HepG2 (cell line): ENCODE measurements around the gene HMBS. TPM values are rescaled to one million over a fixed set of nuclear protein-coding genes. Genes with fewer than 3 reads are reported as not detected.

Source experiments
- ATAC-seq: fragments of 200-7000 bp; cut with Tn5 transposase; 3 replicates; pipeline ENCODE4 v1.9.1; 2020; ENCODE audit warnings: mild to moderate bottlenecking, moderate library complexity
- BruUV-seq: library from RNA; stranded (reverse); fragments of 400-500 nt; replicated peaks from 2 replicates; lab custom pipeline; 2021; lab: Mats Ljungman, UMichigan
- CTCF ChIA-PET: fragments of 300-600 bp; formaldehyde crosslinking; extraction: SDS; loops from one replicate; lab custom pipeline; 2021; ENCODE audit warnings: low total read pairs, inconsistent platforms, low intra/inter-chr PET ratio; lab: Yijun Ruan, JAX
- POLR2A ChIA-PET: fragments of 350-600 bp; sonication (Branson Sonifier 250); formaldehyde crosslinking; loops from one replicate; lab custom pipeline; 2020; ENCODE audit warnings: antibody characterized with exemption, inconsistent platforms; lab: Yijun Ruan, JAX
- DNase-seq: peaks from one replicate; pipeline ENCODE4 v3.0.0-alpha.2; 2015; ENCODE audit warnings: low spot score
- FAIRE-seq: peaks from 3 replicates; lab custom pipeline; 2011; peaks lifted over from hg19 to GRCh38; lab: Jason Lieb, UNC
- H2AFZ ChIP-seq: one replicate; pipeline ENCODE4 v1.6.1; 2011; ENCODE audit warnings: low read length, inconsistent platforms
- H3K27ac ChIP-seq: fragments of 300-600 bp; 3 replicates; pipeline ENCODE4 v1.8.0; 2011; ENCODE audit warnings: mixed run types, mild to moderate bottlenecking, mixed read lengths, low read length, inconsistent platforms; ENCODE audit not compliant: insufficient read depth; ENCODE audit errors: extremely low read length
- H3K27me3 ChIP-seq, 2 experiments: fragments of 200-600 bp in 1 of 2; 2 replicates in 1 of 2; 3 replicates in 1 of 2; pipeline versions ENCODE4 v1.6.0 to v1.8.0; 2011; ENCODE audit warnings: low read length in 2 of 2, mild to moderate bottlenecking in 2 of 2, moderate library complexity in 2 of 2, inconsistent platforms in 1 of 2; ENCODE audit not compliant: insufficient read depth in 2 of 2, control insufficient read depth in 1 of 2
- H3K36me3 ChIP-seq, 2 experiments: fragments of 200-600 bp in 1 of 2; replicated peaks in 1 of 2; 2 replicates in 1 of 2; 3 replicates in 1 of 2; pipeline versions ENCODE4 v1.5.1 to v1.8.0; 2011; ENCODE audit warnings: low read length in 2 of 2, inconsistent platforms in 1 of 2; ENCODE audit not compliant: insufficient read depth in 2 of 2, control insufficient read depth in 1 of 2
- H3K4me1 ChIP-seq: 2 replicates; pipeline ENCODE4 v1.5.1; 2012; ENCODE audit warnings: low read length, inconsistent platforms; ENCODE audit not compliant: insufficient read depth
- H3K4me2 ChIP-seq: 2 replicates; pipeline ENCODE4 v1.6.0; 2011; ENCODE audit warnings: low read depth, low read length, inconsistent platforms
- H3K4me3 ChIP-seq, 3 experiments: fragments of 200-600 bp in 1 of 3; sonication (generic), shearing (Covaris generic) in 1 of 3; replicated peaks in 1 of 3; 2 replicates each; pipeline ENCODE4 v1.5.1; 2011 to 2016; ENCODE audit warnings: low read length in 3 of 3, inconsistent platforms in 2 of 3, low read depth in 2 of 3, mild to moderate bottlenecking in 2 of 3, control low read depth in 1 of 3, mixed read lengths in 1 of 3; ENCODE audit not compliant: insufficient read depth in 1 of 3
- H3K79me2 ChIP-seq: one replicate; pipeline ENCODE4 v1.6.1; 2011; ENCODE audit warnings: low read length, inconsistent platforms; ENCODE audit not compliant: insufficient read depth
- H3K9ac ChIP-seq: 2 replicates; pipeline ENCODE4 v1.6.0; 2011; ENCODE audit warnings: mild to moderate bottlenecking, low read depth, low read length, inconsistent platforms; ENCODE audit not compliant: insufficient read depth
- H3K9me3 ChIP-seq: 2 replicates; pipeline ENCODE4 v1.5.1; 2012; ENCODE audit warnings: mild to moderate bottlenecking, low read length
- H4K20me1 ChIP-seq: 2 replicates; pipeline ENCODE4 v1.6.0; 2011; ENCODE audit warnings: inconsistent platforms, mild to moderate bottlenecking, low read length, moderate library complexity; ENCODE audit not compliant: insufficient read depth
- ADNP ChIP-seq: sonication (generic); formaldehyde crosslinking; IDR thresholded peaks from 2 replicates; pipeline ENCODE4 v1.4.0; 2020; ENCODE audit warnings: missing genetic modification reagents
- GPN1 ChIP-seq: sonication (generic); formaldehyde crosslinking; IDR thresholded peaks from 2 replicates; pipeline ENCODE4 v1.5.1; 2020; ENCODE audit warnings: missing genetic modification reagents, borderline replicate concordance
- HOXA7 ChIP-seq: sonication (generic); formaldehyde crosslinking; IDR thresholded peaks from 2 replicates; pipeline ENCODE4 v1.8.1; 2022; ENCODE audit warnings: mild to moderate bottlenecking, missing genetic modification reagents, moderate library complexity
- ISL2 ChIP-seq: sonication (generic); formaldehyde crosslinking; IDR thresholded peaks from 2 replicates; pipeline ENCODE4 v1.5.0; 2020; ENCODE audit warnings: missing genetic modification reagents
- MZF1 ChIP-seq: sonication (generic); formaldehyde crosslinking; IDR thresholded peaks from 2 replicates; pipeline ENCODE4 v1.8.1; 2023; ENCODE audit warnings: mild to moderate bottlenecking, missing genetic modification reagents, borderline replicate concordance
- NFE2L1 ChIP-seq: sonication (generic); formaldehyde crosslinking; IDR thresholded peaks from 2 replicates; pipeline ENCODE4 v1.4.0; 2020; ENCODE audit warnings: missing genetic modification reagents, mild to moderate bottlenecking, borderline replicate concordance
- RBFOX2 ChIP-seq: fragments of 200-400 bp; formaldehyde crosslinking; IDR thresholded peaks from 2 replicates; pipeline ENCODE4 v1.6.1; 2017; ENCODE audit warnings: low read depth, mild to moderate bottlenecking, low read length
- ZNF225 ChIP-seq: sonication (generic); formaldehyde crosslinking; IDR thresholded peaks from 2 replicates; pipeline ENCODE4 v1.4.0; 2020; ENCODE audit warnings: mild to moderate bottlenecking, missing genetic modification reagents
- ZNF431 ChIP-seq: sonication (generic); formaldehyde crosslinking; IDR thresholded peaks from 2 replicates; pipeline ENCODE4 v1.9.0; 2022; ENCODE audit warnings: missing genetic modification reagents, low read depth, mild to moderate bottlenecking, borderline replicate concordance
- ZSCAN31 ChIP-seq: sonication (generic); formaldehyde crosslinking; IDR thresholded peaks from 2 replicates; pipeline ENCODE4 v1.5.0; 2020; ENCODE audit warnings: low read depth, mild to moderate bottlenecking, missing genetic modification reagents
- WGBS: methylation state at CpG from one replicate; pipeline ENCODE4 v1.1.6; 2017; ENCODE audit warnings: low lambda C conversion rate; 5-methylcytosine and 5-hydroxymethylcytosine counted together
- in situ Hi-C: cut with HindIII; loops from 2 replicates; pipeline ENCODE4 v1.10.0; 2017; ENCODE audit warnings: low pct_unique_long_range_greater_than_20kb; ENCODE audit not compliant: extremely low pct_ligation_motif_present
- intact Hi-C: fragments of 100-400 bp; cut with micrococcal nuclease; formaldehyde crosslinking; loops from one replicate; pipeline ENCODE4 v1.10.0; 2022; ENCODE audit not compliant: unreplicated experiment
- polyA plus RNA-seq, 8 experiments: library from polyadenylated mRNA; depleted of rRNA in 3 of 8; stranded (reverse) in 7 of 8; unstranded in 1 of 8; fragments of >200 nt; fragmentation: Illumina TruSeq in 4 of 8; extraction: Trizol in 4 of 8; gene quantifications; 2 replicates each; pipeline versions ENCODE4 v1.2.1 to v1.2.3, GENCODE V29; 2011 to 2016; ENCODE audit warnings: low read depth in 4 of 8, missing spikeins in 1 of 8, mixed read lengths in 1 of 8; ENCODE audit not compliant: insufficient read depth in 1 of 8
- total RNA-seq, 5 experiments: library from RNA; depleted of rRNA; stranded (reverse); fragments of >200 nt; fragmentation: Illumina TruSeq; extraction: Trizol; gene quantifications; 2 replicates each; pipeline ENCODE4 v1.2.3, GENCODE V29; 2016; ENCODE audit warnings: low read depth in 1 of 5
- TF ChIP-seq, protein P1 (sequence below): sonication (generic); formaldehyde crosslinking; IDR thresholded peaks from 2 replicates; pipeline ENCODE4 v1.8.0; 2022; ENCODE audit warnings: mild to moderate bottlenecking, missing genetic modification reagents, moderate library complexity
- TF ChIP-seq, protein P2 (sequence below): sonication (generic); formaldehyde crosslinking; IDR thresholded peaks from 2 replicates; pipeline ENCODE4 v1.4.0; 2020; ENCODE audit warnings: missing genetic modification reagents
- TF ChIP-seq, protein P3 (sequence below): sonication (generic); formaldehyde crosslinking; IDR thresholded peaks from 2 replicates; pipeline ENCODE4 v1.5.1; 2020; ENCODE audit warnings: missing genetic modification reagents, mild to moderate bottlenecking, borderline replicate concordance

HMBS gene
- total and polyA plus RNA-seq, 2 of the 13 experiments (the other 11 are each of a cell fraction or from before 2014, with no cell fraction given), result 9.4 to 46.9 TPM

DNA sequence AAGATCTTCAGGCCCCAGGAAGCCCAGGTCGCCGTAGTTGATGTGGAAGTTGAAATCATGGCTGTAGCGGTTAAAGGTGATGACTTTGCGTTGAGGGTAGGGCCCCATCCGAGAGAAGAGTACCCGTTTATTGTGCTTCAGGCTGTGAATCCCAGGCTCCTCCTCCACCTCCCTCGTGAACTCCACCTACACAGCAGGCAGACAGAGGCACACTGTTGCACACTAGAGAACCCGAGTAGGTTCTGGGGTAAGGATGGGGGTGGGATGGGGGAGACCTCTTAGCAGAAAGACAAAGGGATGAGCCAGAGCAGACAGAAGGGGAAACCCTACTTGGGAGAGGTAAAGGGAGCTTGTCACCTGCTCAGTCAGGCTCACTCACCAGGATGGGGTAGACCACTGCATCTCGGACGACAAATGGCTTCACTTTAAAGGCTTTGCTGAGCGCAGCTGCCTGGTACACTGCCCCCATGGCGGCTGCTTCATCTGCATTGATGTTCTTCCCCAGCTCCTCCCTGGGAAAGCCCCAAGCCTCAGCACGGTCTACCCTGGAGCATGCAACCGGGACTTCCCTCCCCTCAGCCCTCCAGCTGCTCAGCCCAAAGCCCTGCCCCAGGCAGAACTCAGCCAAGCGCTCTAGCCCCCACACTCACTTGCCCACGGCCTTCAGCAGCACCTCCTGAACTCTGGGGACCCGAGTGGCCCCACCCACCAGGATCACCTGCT, 33.1 kb upstream of the HMBS start:
- WGBS, result 94% methylated on average over 13 of the region's 17 CpGs
- Histone ChIP-seq H3K27ac (no peak overlapping the region), H2AFZ (no peak overlapping the region), H3K4me3 (no peak overlapping the region), H3K4me2 (no peak overlapping the region), H3K9ac (no peak overlapping the region), H3K4me1 (peaks cover 18% of the 10 kb centered on the region), H3K36me3 (peaks cover 54 to 80% of the 10 kb centered on the region in 2 experiments), H3K79me2 (peaks cover 25% of the 10 kb centered on the region), H4K20me1 (peaks cover 3% of the 10 kb centered on the region; the same call in 1 of the 2 replicates), H3K9me3 (no peaks in the 10 kb centered on the region), H3K27me3 (no peaks in the 10 kb centered on the region)
- CTCF ChIA-PET, result no interaction called here
- no peak for DNase-seq
- no peak for ATAC-seq
- in situ Hi-C loops, result no loop called here
- POLR2A ChIA-PET, result no interaction called here
- intact Hi-C loops, result no loop called here
- BruUV-seq, result TSS peak; percentile 9
- 0 out of 2 replicates have a peak, but pooled peaks have one; percentile 13 for TF ChIP-seq RBFOX2
- TF ChIP-seq, protein P1, sequence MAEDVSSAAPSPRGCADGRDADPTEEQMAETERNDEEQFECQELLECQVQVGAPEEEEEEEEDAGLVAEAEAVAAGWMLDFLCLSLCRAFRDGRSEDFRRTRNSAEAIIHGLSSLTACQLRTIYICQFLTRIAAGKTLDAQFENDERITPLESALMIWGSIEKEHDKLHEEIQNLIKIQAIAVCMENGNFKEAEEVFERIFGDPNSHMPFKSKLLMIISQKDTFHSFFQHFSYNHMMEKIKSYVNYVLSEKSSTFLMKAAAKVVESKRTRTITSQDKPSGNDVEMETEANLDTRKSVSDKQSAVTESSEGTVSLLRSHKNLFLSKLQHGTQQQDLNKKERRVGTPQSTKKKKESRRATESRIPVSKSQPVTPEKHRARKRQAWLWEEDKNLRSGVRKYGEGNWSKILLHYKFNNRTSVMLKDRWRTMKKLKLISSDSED (CRISPR knock-in tag), result no peak
- FAIRE-seq, result no peak

DNA sequence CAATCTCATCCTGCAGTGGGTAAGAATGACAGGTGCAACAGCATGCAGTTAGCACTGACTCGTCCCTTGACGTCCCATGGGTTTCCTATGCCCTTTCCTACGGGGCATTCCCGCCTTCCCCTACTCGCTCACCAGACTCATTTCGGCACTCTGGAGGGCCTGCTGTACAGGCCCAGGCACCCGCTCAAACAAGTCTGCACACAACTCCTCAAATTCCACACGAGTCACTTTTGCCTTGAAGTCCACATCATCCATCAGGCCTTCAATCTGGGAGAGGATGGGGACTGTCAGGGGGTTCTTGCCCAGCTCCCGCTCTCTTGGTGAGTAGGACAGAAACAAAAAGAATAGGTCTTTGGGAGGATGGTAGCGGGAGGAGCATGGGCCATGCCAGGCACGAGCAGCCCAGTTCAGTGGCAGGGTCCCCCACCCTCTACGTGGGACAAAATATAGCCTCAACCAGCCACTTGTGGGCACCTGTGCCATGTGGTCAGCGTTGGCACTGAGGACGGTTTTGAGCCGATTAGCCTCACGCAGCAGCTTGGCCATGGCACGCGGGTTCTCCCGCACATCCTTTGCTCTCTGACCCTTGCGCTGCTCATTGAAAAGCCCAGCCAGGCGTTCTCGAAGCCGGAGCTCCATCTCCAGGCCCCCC, 32.4 kb upstream of the HMBS start:
- no peak overlapping the region for H3K27ac ChIP-seq
- no peak for ATAC-seq
- POLR2A ChIA-PET, result interaction anchor here (1.0 kb wide), 1 partner anchor 32 kb away, joined by 3 read pairs; the partner anchor contains the start of gene HMBS
- no peaks in the 10 kb centered on the region for H3K9me3 ChIP-seq
- H3K79me2 ChIP-seq, result peaks cover 25% of the 10 kb centered on the region
- no peak for DNase-seq
- intact Hi-C loops, result no loop called here
- no peak overlapping the region for H3K9ac ChIP-seq
- peaks cover 18% of the 10 kb centered on the region for H3K4me1 ChIP-seq
- no peak for FAIRE-seq
- BruUV-seq, result no TSS peak
- no peak overlapping the region for H3K4me2 ChIP-seq
- in situ Hi-C loops, result no loop called here
- no peaks in the 10 kb centered on the region for H3K27me3 ChIP-seq
- no peak overlapping the region for H3K4me3 ChIP-seq
- H2AFZ ChIP-seq, result no peak overlapping the region
- CTCF ChIA-PET, result no interaction called here
- peaks cover 3% of the 10 kb centered on the region; the same call in 1 of the 2 replicates for H4K20me1 ChIP-seq
- WGBS, result 96% methylated on average over 23 of the region's 23 CpGs
- H3K36me3 ChIP-seq, result peaks cover 51 to 74% of the 10 kb centered on the region in 2 experiments
- TF ChIP-seq ZNF431 (CRISPR knock-in tag), result no peak
- TF ChIP-seq, protein P2, sequence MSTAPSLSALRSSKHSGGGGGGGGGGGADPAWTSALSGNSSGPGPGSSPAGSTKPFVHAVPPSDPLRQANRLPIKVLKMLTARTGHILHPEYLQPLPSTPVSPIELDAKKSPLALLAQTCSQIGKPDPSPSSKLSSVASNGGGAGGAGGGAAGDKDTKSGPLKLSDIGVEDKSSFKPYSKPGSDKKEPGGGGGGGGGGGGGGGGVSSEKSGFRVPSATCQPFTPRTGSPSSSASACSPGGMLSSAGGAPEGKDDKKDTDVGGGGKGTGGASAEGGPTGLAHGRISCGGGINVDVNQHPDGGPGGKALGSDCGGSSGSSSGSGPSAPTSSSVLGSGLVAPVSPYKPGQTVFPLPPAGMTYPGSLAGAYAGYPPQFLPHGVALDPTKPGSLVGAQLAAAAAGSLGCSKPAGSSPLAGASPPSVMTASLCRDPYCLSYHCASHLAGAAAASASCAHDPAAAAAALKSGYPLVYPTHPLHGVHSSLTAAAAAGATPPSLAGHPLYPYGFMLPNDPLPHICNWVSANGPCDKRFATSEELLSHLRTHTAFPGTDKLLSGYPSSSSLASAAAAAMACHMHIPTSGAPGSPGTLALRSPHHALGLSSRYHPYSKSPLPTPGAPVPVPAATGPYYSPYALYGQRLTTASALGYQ (CRISPR knock-in tag), result no peak
- TF ChIP-seq GPN1 (CRISPR knock-in tag), result no peak
- TF ChIP-seq NFE2L1 (CRISPR knock-in tag), result no peak
- TF ChIP-seq MZF1 (CRISPR knock-in tag), result no peak
- no peak for TF ChIP-seq ISL2 (CRISPR knock-in tag)
- no peak for TF ChIP-seq ZSCAN31 (CRISPR knock-in tag)
- no peak for TF ChIP-seq HOXA7 (CRISPR knock-in tag)
- no peak for TF ChIP-seq ZNF225 (CRISPR knock-in tag)
- TF ChIP-seq ADNP, result no peak
- TF ChIP-seq, protein P3, sequence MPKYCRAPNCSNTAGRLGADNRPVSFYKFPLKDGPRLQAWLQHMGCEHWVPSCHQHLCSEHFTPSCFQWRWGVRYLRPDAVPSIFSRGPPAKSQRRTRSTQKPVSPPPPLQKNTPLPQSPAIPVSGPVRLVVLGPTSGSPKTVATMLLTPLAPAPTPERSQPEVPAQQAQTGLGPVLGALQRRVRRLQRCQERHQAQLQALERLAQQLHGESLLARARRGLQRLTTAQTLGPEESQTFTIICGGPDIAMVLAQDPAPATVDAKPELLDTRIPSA (CRISPR knock-in tag), result no peak
